Urothelium cell line (cell line): Measurements from ENCODE around the gene PRXL2C.
A peak's percentile ranks its signal among the peaks of the same experiment; 100 is the strongest.
"Not testable (repeated sequence)": the region's sequence is repeated elsewhere in the genome, so short reads cannot be mapped to it uniquely, and the experiment has no call there.

Experiments used
- DNase-seq: peaks from one replicate; pipeline ENCODE4 v3.0.0; 2011; ENCODE audit warnings: low spot score, mixed read lengths
- FAIRE-seq: peaks from 2 replicates; lab custom pipeline; 2011; peaks lifted over from hg19 to GRCh38; lab: Jason Lieb, UNC

PRXL2C gene

GRCh38 chr9:96651626-96652025, 3.5 kb downstream of the PRXL2C start:
- FAIRE-seq (no peak), DNase-seq (no peak)

- no peak for FAIRE-seq
These were observed 5.3 kb downstream of the PRXL2C start for GRCh38 chr9:96649620-96650324.

GRCh38 chr9:96646081-96646991, 8.8 kb downstream of the PRXL2C start:
- no peak for FAIRE-seq
- no peak for DNase-seq

More at GRCh38 chr9:96649620-96650324, 5.3 kb downstream of the PRXL2C start:
- DNase-seq: no peak

GRCh38 chr9:96644137-96644536, 11.0 kb downstream of the PRXL2C start:
- DNase-seq (no peak), FAIRE-seq (no peak)

- DNase-seq (no peak), FAIRE-seq (no peak)
These were observed 13.6 kb downstream of the PRXL2C start for GRCh38 chr9:96641514-96641913.

- FAIRE-seq: no peak
These were observed 16.3 kb downstream of the PRXL2C start for GRCh38 chr9:96638606-96639364.

GRCh38 chr9:96636368-96636767, 18.7 kb downstream of the PRXL2C start:
- no peak for FAIRE-seq
- DNase-seq: no peak

More at GRCh38 chr9:96638606-96639364, 16.3 kb downstream of the PRXL2C start:
- DNase-seq: no peak

GRCh38 chr9:96633579-96633978, 21.5 kb downstream of the PRXL2C start:
- DNase-seq, FAIRE-seq: not testable (repeated sequence)

GRCh38 chr9:96626912-96627311, 28.2 kb downstream of the PRXL2C start:
- FAIRE-seq: no peak
- no peak for DNase-seq

GRCh38 chr9:96621618-96622017, 33.5 kb downstream of the PRXL2C start:
- no peak for FAIRE-seq
- DNase-seq: no peak

GRCh38 chr9:96620832-96621269, 34.3 kb downstream of the PRXL2C start:
- FAIRE-seq (no peak), DNase-seq (no peak)

- FAIRE-seq (no peak), DNase-seq (no peak)
These were observed 35.0 kb downstream of the PRXL2C start for GRCh38 chr9:96620181-96620514.

GRCh38 chr9:96619491-96620180, 35.5 kb downstream of the PRXL2C start, which contains the start of gene CDC14B:
CDC14B (minus strand) TSS chr9:96619843; CDS start chr9:96619378, 465 bp downstream.
- DNase-seq (peak; percentile 94), FAIRE-seq (no peak)

- DNase-seq (no peak), FAIRE-seq (no peak)
These were observed 36.0 kb downstream of the PRXL2C start for GRCh38 chr9:96619124-96619465.

- FAIRE-seq: no peak
- DNase-seq: peak; percentile 44
These were observed 36.7 kb downstream of the PRXL2C start for GRCh38 chr9:96618209-96619123.

- DNase-seq (no peak), FAIRE-seq (no peak)
These were observed 37.5 kb downstream of the PRXL2C start for GRCh38 chr9:96617439-96618185.

GRCh38 chr9:96616817-96617438, 38.2 kb downstream of the PRXL2C start:
- no peak for FAIRE-seq
- DNase-seq: no peak

- FAIRE-seq (no peak), DNase-seq (no peak)
These were observed 39.7 kb downstream of the PRXL2C start for GRCh38 chr9:96615411-96615810.
